Keratinocyte (primary cell): Measurements from ENCODE around the gene ECHS1. TPM values are rescaled to one million over a fixed set of nuclear protein-coding genes. Genes with fewer than 3 reads are reported as not detected.
A peak's percentile ranks its signal among the peaks of the same experiment; 100 is the strongest.
"Not testable (repeated sequence)": the region's sequence is repeated elsewhere in the genome, so short reads cannot be mapped to it uniquely, and the experiment has no call there.

ENCODE experiments used
- DNase-seq: peaks from one replicate; pipeline ENCODE4 v3.0.0-alpha.2; 2011; ENCODE audit warnings: low read depth, missing footprints, low spot score
- FAIRE-seq: peaks from 2 replicates; lab custom pipeline; 2011; peaks lifted over from hg19 to GRCh38; lab: Jason Lieb, UNC
- H2AFZ ChIP-seq: 2 replicates; pipeline ENCODE4 v1.6.0; 2012; ENCODE audit warnings: low read length, control low read depth, inconsistent platforms; ENCODE audit not compliant: control insufficient read depth
- H3K27ac ChIP-seq: 2 replicates; pipeline ENCODE4 v1.5.1; 2011; ENCODE audit warnings: low read length; ENCODE audit not compliant: control insufficient read depth, insufficient read depth
- H3K27me3 ChIP-seq: 3 replicates; pipeline ENCODE4 v1.6.0; 2011; ENCODE audit warnings: low read length; ENCODE audit not compliant: control insufficient read depth, insufficient read depth; ENCODE audit errors: extremely low read depth
- H3K36me3 ChIP-seq, 2 experiments: 2 replicates in 1 of 2; 3 replicates in 1 of 2; pipeline ENCODE4 v1.5.1; 2011; ENCODE audit warnings: low read length in 2 of 2, mild to moderate bottlenecking in 1 of 2; ENCODE audit not compliant: control insufficient read depth in 2 of 2, insufficient read depth in 2 of 2; ENCODE audit errors: extremely low read depth in 1 of 2
- H3K4me1 ChIP-seq: 3 replicates; pipeline ENCODE4 v1.5.1; 2011; ENCODE audit warnings: low read length; ENCODE audit not compliant: control insufficient read depth, insufficient read depth; ENCODE audit errors: extremely low read depth
- H3K4me2 ChIP-seq: 3 replicates; pipeline ENCODE4 v1.6.0; 2011; ENCODE audit warnings: low read depth, low read length; ENCODE audit not compliant: control insufficient read depth, insufficient read depth; ENCODE audit errors: extremely low read depth
- H3K4me3 ChIP-seq, 3 experiments: fragments of 200-600 bp in 1 of 3; sonication (generic) in 1 of 3; 2 replicates in 2 of 3; 3 replicates in 1 of 3; pipeline ENCODE4 v1.5.1; 2011 to 2016; ENCODE audit warnings: low read length in 3 of 3, mild to moderate bottlenecking in 3 of 3, control low read depth in 2 of 3, inconsistent platforms in 1 of 3, low read depth in 1 of 3, mixed read lengths in 1 of 3, mixed run types in 1 of 3, moderate library complexity in 1 of 3; ENCODE audit not compliant: control insufficient read depth in 2 of 3, insufficient read depth in 2 of 3; ENCODE audit errors: extremely low read depth in 1 of 3
- H3K79me2 ChIP-seq: 2 replicates; pipeline ENCODE4 v1.6.0; 2012; ENCODE audit warnings: low read length; ENCODE audit not compliant: control insufficient read depth, insufficient read depth
- H3K9ac ChIP-seq: 3 replicates; pipeline ENCODE4 v1.6.0; 2011; ENCODE audit warnings: low read length; ENCODE audit not compliant: control insufficient read depth, insufficient read depth; ENCODE audit errors: extremely low read depth
- H3K9me1 ChIP-seq: 3 replicates; pipeline ENCODE4 v1.6.0; 2011; ENCODE audit warnings: low read length; ENCODE audit not compliant: control insufficient read depth, insufficient read depth; ENCODE audit errors: extremely low read depth
- H3K9me3 ChIP-seq: 2 replicates; pipeline ENCODE4 v1.5.1; 2012; ENCODE audit warnings: low read depth, low read length; ENCODE audit not compliant: control insufficient read depth
- H4K20me1 ChIP-seq: 3 replicates; pipeline ENCODE4 v1.6.0; 2011; ENCODE audit warnings: low read length; ENCODE audit not compliant: control insufficient read depth, insufficient read depth; ENCODE audit errors: extremely low read depth
- EZH2 ChIP-seq: IDR thresholded peaks from one replicate; pipeline ENCODE4 v1.6.1; 2012; ENCODE audit warnings: inconsistent platforms, mild to moderate bottlenecking, low read length, moderate library complexity
- dilution Hi-C: fragments of 300-500 bp; cut with MboI; formaldehyde crosslinking; loops from one replicate; pipeline ENCODE4 v1.7.0; 2020; ENCODE audit warnings: low sequenced_read_pairs; ENCODE audit not compliant: extremely low pct_ligation_motif_present
- polyA plus RNA-seq, 5 experiments: library from polyadenylated mRNA; depleted of rRNA in 3 of 5; stranded (reverse) in 3 of 5; stranded (forward) in 1 of 5; unstranded in 1 of 5; fragments of >200 nt; gene quantifications; 1 replicate in 1 of 5; 2 replicates in 3 of 5; 3 replicates in 1 of 5; pipeline versions ENCODE4 v1.2.1 to v1.2.3, GENCODE V29; 2011 to 2012; ENCODE audit warnings: missing spikeins in 2 of 5, low read depth in 1 of 5, low replicate concordance in 1 of 5
- TF ChIP-seq, protein P1 (sequence below), 3 experiments: IDR thresholded peaks in 1 of 3; conservative IDR thresholded peaks in 1 of 3; optimal IDR thresholded peaks in 1 of 3; 2 replicates in 2 of 3; 3 replicates in 1 of 3; pipeline versions ENCODE3 to v1.5.1; 2011; ENCODE audit warnings: low read length in 3 of 3, mild to moderate bottlenecking in 3 of 3, moderate library complexity in 2 of 3, control low read depth in 1 of 3, inconsistent platforms in 1 of 3; ENCODE audit not compliant: insufficient read depth in 2 of 3; ENCODE audit errors: extremely low read depth in 1 of 3

The ECHS1 gene
- polyA plus RNA-seq, 1 donor (not counting 4 experiments of a cell fraction or from before 2014, with no cell fraction given) = 27.1 TPM

DNA sequence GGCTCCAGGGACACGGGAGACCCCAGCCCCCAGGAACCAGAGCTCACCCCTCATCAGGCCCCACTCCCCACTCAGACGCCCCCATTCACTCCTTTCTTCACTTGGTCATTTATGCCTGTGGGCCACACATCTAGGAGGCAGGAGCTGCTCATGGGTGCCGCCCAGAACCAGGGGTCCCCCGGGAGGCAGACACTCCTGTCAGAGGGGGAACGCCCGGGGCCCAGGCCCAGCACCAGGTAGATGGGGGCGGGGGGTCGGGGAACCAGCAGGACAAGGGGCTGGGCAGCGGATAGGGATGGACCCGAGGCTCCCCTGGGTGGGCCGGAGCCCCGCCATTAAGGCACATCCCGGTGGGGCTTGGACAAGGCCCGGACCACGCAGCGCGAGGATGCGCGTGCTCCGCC is 48.3 kb downstream of the ECHS1 start:
- FAIRE-seq = no peak
- H3K9ac ChIP-seq = no peak overlapping the region
- no peak for DNase-seq
- H3K36me3 ChIP-seq = no peaks in the 10 kb centered on the region
- no peaks in the 10 kb centered on the region for H4K20me1 ChIP-seq
- peaks cover 50% of the 10 kb centered on the region for H3K27me3 ChIP-seq
- peak overlapping the region in 1 of 3 experiments; percentile 30 for H3K4me3 ChIP-seq
- H3K4me1 ChIP-seq = peaks cover 6% of the 10 kb centered on the region
- H3K79me2 ChIP-seq = no peaks in the 10 kb centered on the region
- H3K27ac ChIP-seq = no peak overlapping the region
- H3K9me3 ChIP-seq = no peaks in the 10 kb centered on the region
- no peak for TF ChIP-seq EZH2
- TF ChIP-seq, protein P1, sequence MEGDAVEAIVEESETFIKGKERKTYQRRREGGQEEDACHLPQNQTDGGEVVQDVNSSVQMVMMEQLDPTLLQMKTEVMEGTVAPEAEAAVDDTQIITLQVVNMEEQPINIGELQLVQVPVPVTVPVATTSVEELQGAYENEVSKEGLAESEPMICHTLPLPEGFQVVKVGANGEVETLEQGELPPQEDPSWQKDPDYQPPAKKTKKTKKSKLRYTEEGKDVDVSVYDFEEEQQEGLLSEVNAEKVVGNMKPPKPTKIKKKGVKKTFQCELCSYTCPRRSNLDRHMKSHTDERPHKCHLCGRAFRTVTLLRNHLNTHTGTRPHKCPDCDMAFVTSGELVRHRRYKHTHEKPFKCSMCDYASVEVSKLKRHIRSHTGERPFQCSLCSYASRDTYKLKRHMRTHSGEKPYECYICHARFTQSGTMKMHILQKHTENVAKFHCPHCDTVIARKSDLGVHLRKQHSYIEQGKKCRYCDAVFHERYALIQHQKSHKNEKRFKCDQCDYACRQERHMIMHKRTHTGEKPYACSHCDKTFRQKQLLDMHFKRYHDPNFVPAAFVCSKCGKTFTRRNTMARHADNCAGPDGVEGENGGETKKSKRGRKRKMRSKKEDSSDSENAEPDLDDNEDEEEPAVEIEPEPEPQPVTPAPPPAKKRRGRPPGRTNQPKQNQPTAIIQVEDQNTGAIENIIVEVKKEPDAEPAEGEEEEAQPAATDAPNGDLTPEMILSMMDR (optimal IDR thresholded peaks at IDR 0.05 in 1 of 3, IDR thresholded peaks at IDR 0.05 in 1 of 3, conservative IDR thresholded peaks at IDR 0.05 in 1 of 3; ENCODE audit: extremely low read depth in 1 of 3, insufficient read depth in 2 of 3, low read length in 3 of 3) = no peak
- no peak overlapping the region for H3K4me2 ChIP-seq
- no peak overlapping the region for H2AFZ ChIP-seq
- dilution Hi-C loops = no loop called here
- H3K9me1 ChIP-seq = no peaks in the 10 kb centered on the region

DNA sequence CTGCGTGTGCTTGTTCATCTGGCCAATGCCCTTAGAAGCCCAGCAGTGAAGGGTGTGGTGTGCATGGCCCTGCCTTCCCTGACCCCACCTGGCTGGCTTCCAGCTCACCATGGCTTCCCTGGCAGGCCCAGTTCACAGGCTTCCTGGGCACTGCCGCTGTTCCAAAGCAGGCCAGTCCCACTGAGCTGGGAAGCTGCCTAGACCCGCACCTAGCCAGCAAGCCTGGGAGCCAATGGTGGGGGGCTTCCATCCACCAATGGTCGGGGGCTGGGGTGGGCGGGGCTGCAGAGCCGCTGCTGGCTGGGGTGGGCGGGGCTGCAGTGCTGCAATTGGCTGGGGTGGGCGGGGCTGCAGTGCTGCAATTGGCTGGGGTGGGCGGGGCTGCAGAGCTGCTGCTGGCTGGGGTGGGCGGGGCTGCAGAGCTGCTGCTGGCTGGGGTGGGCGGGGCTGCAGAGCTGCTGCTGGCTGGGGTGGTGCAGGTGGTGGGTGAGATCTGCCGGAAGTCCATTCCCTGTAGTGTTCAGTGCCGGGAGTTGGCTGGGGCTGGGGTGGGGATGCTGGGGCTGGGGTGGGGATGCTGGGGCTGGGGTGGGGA is 48.9 kb downstream of the ECHS1 start:
- no peak overlapping the region for H2AFZ ChIP-seq
- H3K9ac ChIP-seq = no peak overlapping the region
- H3K27me3 ChIP-seq = peaks cover 50% of the 10 kb centered on the region

DNA sequence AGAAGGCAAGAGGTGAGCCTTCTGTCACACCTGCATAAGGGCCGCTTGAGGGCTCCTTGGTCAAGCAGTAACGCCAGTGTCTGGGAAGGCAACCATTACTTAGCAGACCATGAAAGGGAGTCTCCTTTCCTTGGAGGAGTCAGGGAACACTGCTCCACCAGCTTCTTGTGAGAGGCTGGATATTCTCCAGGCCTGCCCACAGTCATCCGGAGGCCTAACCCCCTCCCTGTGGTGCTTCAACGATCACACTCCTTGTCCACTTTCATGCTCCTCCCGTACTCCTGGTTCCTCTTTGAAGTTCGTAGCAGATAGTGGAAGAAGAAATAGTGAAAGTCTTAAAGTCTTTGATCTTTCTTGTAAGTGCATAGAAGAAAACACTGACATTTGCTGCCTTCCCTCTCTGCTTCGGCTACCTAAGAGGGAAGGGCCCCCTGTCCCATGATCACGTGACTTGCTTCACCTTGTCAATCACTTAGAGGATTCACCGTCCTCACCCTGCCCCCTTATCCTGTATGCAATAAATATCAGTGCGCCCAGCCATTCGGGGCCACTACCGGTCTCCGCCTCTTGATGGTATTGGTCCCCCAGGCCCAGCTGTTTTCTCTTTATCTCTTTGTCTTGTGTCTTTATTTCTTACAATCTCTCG is 51.0 kb downstream of the ECHS1 start:
- DNase-seq, H3K27ac ChIP-seq, H3K4me2 ChIP-seq, H4K20me1 ChIP-seq, dilution Hi-C loops, H3K9me1 ChIP-seq, H2AFZ ChIP-seq, FAIRE-seq, H3K9me3 ChIP-seq, H3K79me2 ChIP-seq, H3K4me1 ChIP-seq, H3K9ac ChIP-seq, H3K36me3 ChIP-seq, H3K4me3 ChIP-seq: not testable (repeated sequence)
- peaks cover 28% of the 10 kb centered on the region for H3K27me3 ChIP-seq

More for the DNA sequence above, 48.9 kb downstream of the ECHS1 start:
- no peaks in the 10 kb centered on the region for H3K36me3 ChIP-seq
- H3K4me2 ChIP-seq = no peak overlapping the region
- FAIRE-seq (no peak), DNase-seq (no peak)
- H4K20me1 ChIP-seq = no peaks in the 10 kb centered on the region
- dilution Hi-C loops = no loop called here
- H3K27ac ChIP-seq = no peak overlapping the region
- H3K79me2 ChIP-seq = no peaks in the 10 kb centered on the region
- H3K9me3 ChIP-seq = no peaks in the 10 kb centered on the region
- H3K4me1 ChIP-seq = peaks cover 2% of the 10 kb centered on the region
- no peaks in the 10 kb centered on the region for H3K9me1 ChIP-seq
- TF ChIP-seq, protein P1 (optimal IDR thresholded peaks at IDR 0.05 in 1 of 3, IDR thresholded peaks at IDR 0.05 in 1 of 3, conservative IDR thresholded peaks at IDR 0.05 in 1 of 3; ENCODE audit: extremely low read depth in 1 of 3, insufficient read depth in 2 of 3, low read length in 3 of 3) = no peak
- TF ChIP-seq EZH2 = no peak
- H3K4me3 ChIP-seq = no peak overlapping the region
